ENCODE results near the gene PTH1R. TPM values are rescaled to one million over a fixed set of nuclear protein-coding genes. Genes with fewer than 3 reads are reported as not detected.
A peak's percentile ranks its signal among the peaks of the same experiment; 100 is the strongest.

The PTH1R gene
- total and polyA plus RNA-seq, 2 donors (not counting 1 experiment from before 2014, with no cell fraction given), result 0.67 to 4.3 TPM

- H3K9ac ChIP-seq (ENCODE audit: insufficient read depth, low read length), result no peak overlapping the region
- H3K4me3 ChIP-seq (replicated peaks in 1 of 4; ENCODE audit: control extremely low read depth in 1 of 4, insufficient read depth in 1 of 4, low read depth in 3 of 4, low read length in 4 of 4), result no peak overlapping the region
- no peaks in the 10 kb centered on the region for H3K79me2 ChIP-seq (ENCODE audit: control insufficient read depth, insufficient read depth, low read length)
- TF ChIP-seq, protein P1, sequence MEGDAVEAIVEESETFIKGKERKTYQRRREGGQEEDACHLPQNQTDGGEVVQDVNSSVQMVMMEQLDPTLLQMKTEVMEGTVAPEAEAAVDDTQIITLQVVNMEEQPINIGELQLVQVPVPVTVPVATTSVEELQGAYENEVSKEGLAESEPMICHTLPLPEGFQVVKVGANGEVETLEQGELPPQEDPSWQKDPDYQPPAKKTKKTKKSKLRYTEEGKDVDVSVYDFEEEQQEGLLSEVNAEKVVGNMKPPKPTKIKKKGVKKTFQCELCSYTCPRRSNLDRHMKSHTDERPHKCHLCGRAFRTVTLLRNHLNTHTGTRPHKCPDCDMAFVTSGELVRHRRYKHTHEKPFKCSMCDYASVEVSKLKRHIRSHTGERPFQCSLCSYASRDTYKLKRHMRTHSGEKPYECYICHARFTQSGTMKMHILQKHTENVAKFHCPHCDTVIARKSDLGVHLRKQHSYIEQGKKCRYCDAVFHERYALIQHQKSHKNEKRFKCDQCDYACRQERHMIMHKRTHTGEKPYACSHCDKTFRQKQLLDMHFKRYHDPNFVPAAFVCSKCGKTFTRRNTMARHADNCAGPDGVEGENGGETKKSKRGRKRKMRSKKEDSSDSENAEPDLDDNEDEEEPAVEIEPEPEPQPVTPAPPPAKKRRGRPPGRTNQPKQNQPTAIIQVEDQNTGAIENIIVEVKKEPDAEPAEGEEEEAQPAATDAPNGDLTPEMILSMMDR (conservative IDR thresholded peaks at IDR 0.05 in 1 of 2, IDR thresholded peaks at IDR 0.05 in 1 of 2; ENCODE audit: low read depth in 1 of 2, low read length in 2 of 2), result no peak
- TF ChIP-seq EZH2 (IDR thresholded peaks at IDR 0.05; ENCODE audit: low read length, missing control alignments), result no peak
- no peaks in the 10 kb centered on the region for H4K20me1 ChIP-seq (ENCODE audit: control insufficient read depth, extremely low read depth, insufficient read depth, low read length)
- peak in 1 of 2 donors; percentile 73 for DNase-seq (ENCODE audit: low read depth in 2 of 2)
- no peaks in the 10 kb centered on the region for H3K36me3 ChIP-seq (ENCODE audit: control insufficient read depth, insufficient read depth, low read length)
- peaks cover 15% of the 10 kb centered on the region for H3K27me3 ChIP-seq (ENCODE audit: control insufficient read depth, insufficient read depth, low read length)
- no peak overlapping the region for H2AFZ ChIP-seq (ENCODE audit: low read length)
- peaks cover 3% of the 10 kb centered on the region for H3K4me1 ChIP-seq (ENCODE audit: control insufficient read depth, extremely low read depth, insufficient read depth, low read length)
- H3K4me2 ChIP-seq (ENCODE audit: extremely low read depth, insufficient read depth, low read length), result no peak overlapping the region
- no peak overlapping the region for H3K27ac ChIP-seq (ENCODE audit: insufficient read depth, low read length)
- no peaks in the 10 kb centered on the region for H3K9me3 ChIP-seq (ENCODE audit: control insufficient read depth, insufficient read depth, low read depth, low read length)
Measured at GRCh38 chr3:46865031-46865507, 12.5 kb upstream of the PTH1R start.

DNA sequence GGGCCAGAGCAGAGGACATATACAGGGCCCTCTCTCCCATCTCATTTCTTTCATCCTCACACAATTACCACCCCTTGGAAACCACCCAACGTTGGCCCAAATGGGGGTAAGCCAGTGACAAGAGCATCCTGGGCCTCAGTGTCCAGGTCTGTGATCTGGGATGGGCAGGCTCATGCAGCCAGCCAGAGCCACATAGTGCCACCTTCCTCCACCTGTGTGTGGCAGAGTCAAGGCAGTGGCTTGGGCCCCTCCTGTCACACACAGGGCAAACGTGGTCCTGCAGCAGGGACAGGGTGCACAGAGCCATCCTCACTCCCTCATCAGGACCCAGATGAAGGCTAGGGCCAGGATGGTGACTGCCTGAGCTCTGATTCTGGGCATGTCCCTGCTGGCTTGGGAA lies 12.0 kb upstream of the PTH1R start:
- Histone ChIP-seq H3K9me3 (ENCODE audit: control insufficient read depth, insufficient read depth, low read depth, low read length) (no peaks in the 10 kb centered on the region), H3K4me3 (replicated peaks in 1 of 4; ENCODE audit: control extremely low read depth in 1 of 4, insufficient read depth in 1 of 4, low read depth in 3 of 4, low read length in 4 of 4) (no peak overlapping the region)

DNA sequence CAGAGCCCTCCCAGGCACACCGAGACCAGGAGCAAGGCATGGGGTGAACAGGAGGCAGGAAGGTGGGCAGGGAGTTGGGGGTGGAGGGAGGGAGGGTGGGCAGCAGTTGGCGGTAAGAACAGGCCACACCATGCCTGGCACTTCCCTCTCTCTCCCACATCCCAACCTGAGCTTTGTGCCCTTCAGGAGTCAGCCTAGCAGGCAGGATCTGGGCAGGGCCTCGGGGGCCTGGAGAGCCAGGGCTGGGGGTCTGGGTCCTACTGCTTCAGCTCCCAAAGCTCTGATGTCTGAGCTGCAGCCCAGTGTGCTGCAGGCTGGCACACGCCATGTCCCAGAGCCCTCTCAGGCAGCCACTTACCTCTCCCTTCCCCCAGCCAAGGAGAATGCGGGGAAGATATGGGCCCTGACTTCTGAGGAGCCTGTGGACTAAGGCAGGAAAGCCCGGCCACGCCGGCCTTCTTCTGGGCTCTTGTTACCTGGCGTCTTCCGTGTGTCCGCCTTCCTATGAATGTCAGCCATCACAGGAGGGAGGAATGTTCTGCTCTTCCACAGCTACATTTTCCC lies 11.4 kb upstream of the PTH1R start:
- H4K20me1 ChIP-seq (ENCODE audit: control insufficient read depth, extremely low read depth, insufficient read depth, low read length), result no peaks in the 10 kb centered on the region
- H3K27me3 ChIP-seq (ENCODE audit: control insufficient read depth, insufficient read depth, low read length), result peaks cover 19% of the 10 kb centered on the region
- H3K4me3 ChIP-seq (replicated peaks in 1 of 4; ENCODE audit: control extremely low read depth in 1 of 4, insufficient read depth in 1 of 4, low read depth in 3 of 4, low read length in 4 of 4), result no peak overlapping the region
- H3K27ac ChIP-seq (ENCODE audit: insufficient read depth, low read length), result no peak overlapping the region
- H3K4me1 ChIP-seq (ENCODE audit: control insufficient read depth, extremely low read depth, insufficient read depth, low read length), result peaks cover 3% of the 10 kb centered on the region
- no peak for DNase-seq (ENCODE audit: low read depth in 2 of 2)
- no peak overlapping the region for H2AFZ ChIP-seq (ENCODE audit: low read length)
- no peaks in the 10 kb centered on the region for H3K36me3 ChIP-seq (ENCODE audit: control insufficient read depth, insufficient read depth, low read length)
- H3K9me3 ChIP-seq (ENCODE audit: control insufficient read depth, insufficient read depth, low read depth, low read length), result no peaks in the 10 kb centered on the region
- no peaks in the 10 kb centered on the region for H3K79me2 ChIP-seq (ENCODE audit: control insufficient read depth, insufficient read depth, low read length)
- H3K9ac ChIP-seq (ENCODE audit: insufficient read depth, low read length), result no peak overlapping the region
- H3K4me2 ChIP-seq (ENCODE audit: extremely low read depth, insufficient read depth, low read length), result no peak overlapping the region
- TF ChIP-seq EZH2 (IDR thresholded peaks at IDR 0.05; ENCODE audit: low read length, missing control alignments), result no peak
- TF ChIP-seq, protein P1 (conservative IDR thresholded peaks at IDR 0.05 in 1 of 2, IDR thresholded peaks at IDR 0.05 in 1 of 2; ENCODE audit: low read depth in 1 of 2, low read length in 2 of 2), result no peak

More for the DNA sequence above, 12.0 kb upstream of the PTH1R start:
- Histone ChIP-seq H4K20me1 (ENCODE audit: control insufficient read depth, extremely low read depth, insufficient read depth, low read length) (no peaks in the 10 kb centered on the region), H3K36me3 (ENCODE audit: control insufficient read depth, insufficient read depth, low read length) (no peaks in the 10 kb centered on the region), H3K27ac (ENCODE audit: insufficient read depth, low read length) (no peak overlapping the region), H3K79me2 (ENCODE audit: control insufficient read depth, insufficient read depth, low read length) (no peaks in the 10 kb centered on the region), H2AFZ (ENCODE audit: low read length) (no peak overlapping the region), H3K4me2 (ENCODE audit: extremely low read depth, insufficient read depth, low read length) (no peak overlapping the region), H3K4me1 (ENCODE audit: control insufficient read depth, extremely low read depth, insufficient read depth, low read length) (peaks cover 3% of the 10 kb centered on the region), H3K27me3 (ENCODE audit: control insufficient read depth, insufficient read depth, low read length) (peaks cover 15% of the 10 kb centered on the region), H3K9ac (ENCODE audit: insufficient read depth, low read length) (no peak overlapping the region)
- no peak for DNase-seq (ENCODE audit: low read depth in 2 of 2)
- TF ChIP-seq, protein P1 (conservative IDR thresholded peaks at IDR 0.05 in 1 of 2, IDR thresholded peaks at IDR 0.05 in 1 of 2; ENCODE audit: low read depth in 1 of 2, low read length in 2 of 2), result no peak
- no peak for TF ChIP-seq EZH2 (IDR thresholded peaks at IDR 0.05; ENCODE audit: low read length, missing control alignments)
